Adrenal gland (tissue), 5 donors: ENCODE measurements around the gene PLXNC1.

Experiments
- POLR2A ChIP-seq, 2 donors: fragments of 450-650 bp; IDR thresholded peaks; one replicate each; pipeline ENCODE4 v1.6.1; 2017; ENCODE audit warnings: antibody characterized with exemption in 2 of 2, mild to moderate bottlenecking in 2 of 2, moderate library complexity in 1 of 2
- TF ChIP-seq, protein P1 (sequence below), 6 experiments: fragments of 450-650 bp in 4 of 6; fragments of 200-600 bp in 2 of 6; sonication (generic) in 1 of 6; IDR thresholded peaks; 1 replicate in 5 of 6; 2 replicates in 1 of 6; pipeline versions ENCODE4 v1.5.1 to v1.8.0; 2016 to 2021; ENCODE audit warnings: antibody characterized with exemption in 6 of 6, mild to moderate bottlenecking in 2 of 6, moderate library complexity in 1 of 6
- donor health status: DM: no; HTN: no; CAD: no.

DNA sequence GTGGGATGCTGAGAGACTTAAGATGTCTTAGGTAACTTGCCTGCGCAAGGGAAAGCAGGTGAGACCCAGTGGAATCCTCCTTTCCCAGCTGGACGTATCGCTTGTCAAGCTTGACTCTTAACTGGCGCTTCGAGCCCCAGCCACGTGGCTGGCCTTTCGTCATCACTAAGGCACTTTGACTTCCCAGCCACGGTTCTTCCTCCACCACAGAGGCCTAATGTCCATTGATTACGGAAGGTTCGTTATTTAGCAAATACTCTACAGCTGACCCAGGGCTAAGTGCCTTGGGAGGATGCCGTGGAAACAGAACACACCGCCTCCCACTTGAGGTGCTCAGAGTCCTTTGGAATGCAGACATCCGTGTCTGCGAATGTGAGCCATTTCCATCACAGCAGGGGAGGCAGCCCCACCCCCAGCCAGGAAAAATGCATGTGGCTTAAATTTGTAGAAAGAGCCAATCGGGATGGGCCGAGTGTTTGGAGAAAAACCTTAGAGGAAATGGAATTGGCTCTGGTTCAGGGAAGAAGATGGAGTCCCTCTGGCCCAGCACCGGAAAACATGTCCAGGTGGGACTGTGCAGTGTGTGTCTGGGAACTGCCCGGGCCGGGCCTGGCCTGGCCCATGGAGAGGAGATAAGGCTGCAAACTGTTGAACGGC is 115.7 kb downstream of the PLXNC1 start:
- TF ChIP-seq, protein P1, sequence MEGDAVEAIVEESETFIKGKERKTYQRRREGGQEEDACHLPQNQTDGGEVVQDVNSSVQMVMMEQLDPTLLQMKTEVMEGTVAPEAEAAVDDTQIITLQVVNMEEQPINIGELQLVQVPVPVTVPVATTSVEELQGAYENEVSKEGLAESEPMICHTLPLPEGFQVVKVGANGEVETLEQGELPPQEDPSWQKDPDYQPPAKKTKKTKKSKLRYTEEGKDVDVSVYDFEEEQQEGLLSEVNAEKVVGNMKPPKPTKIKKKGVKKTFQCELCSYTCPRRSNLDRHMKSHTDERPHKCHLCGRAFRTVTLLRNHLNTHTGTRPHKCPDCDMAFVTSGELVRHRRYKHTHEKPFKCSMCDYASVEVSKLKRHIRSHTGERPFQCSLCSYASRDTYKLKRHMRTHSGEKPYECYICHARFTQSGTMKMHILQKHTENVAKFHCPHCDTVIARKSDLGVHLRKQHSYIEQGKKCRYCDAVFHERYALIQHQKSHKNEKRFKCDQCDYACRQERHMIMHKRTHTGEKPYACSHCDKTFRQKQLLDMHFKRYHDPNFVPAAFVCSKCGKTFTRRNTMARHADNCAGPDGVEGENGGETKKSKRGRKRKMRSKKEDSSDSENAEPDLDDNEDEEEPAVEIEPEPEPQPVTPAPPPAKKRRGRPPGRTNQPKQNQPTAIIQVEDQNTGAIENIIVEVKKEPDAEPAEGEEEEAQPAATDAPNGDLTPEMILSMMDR (IDR thresholded peaks at IDR 0.05): no peak
- no peak for TF ChIP-seq POLR2A (IDR thresholded peaks at IDR 0.05)
